HepG2 (cell line): ENCODE results near the gene PIK3R1.

Source experiments
- ARNTL ChIP-seq: sonication (generic); formaldehyde crosslinking; IDR thresholded peaks from 2 replicates; pipeline ENCODE4 v1.4.0; 2020; ENCODE audit warnings: mild to moderate bottlenecking, missing genetic modification reagents
- ETS1 ChIP-seq: sonication (generic); formaldehyde crosslinking; IDR thresholded peaks from 2 replicates; pipeline ENCODE4 v1.4.0; 2020; ENCODE audit warnings: missing genetic modification reagents
- IKZF5 ChIP-seq: IDR thresholded peaks from 2 replicates; pipeline ENCODE4 v1.6.1; 2018; ENCODE audit warnings: missing genetic modification reagents, mild to moderate bottlenecking, missing compliant biosample characterization
- MEIS2 ChIP-seq: sonication (generic); formaldehyde crosslinking; IDR thresholded peaks from 2 replicates; pipeline ENCODE4 v1.9.0; 2021; ENCODE audit warnings: mild to moderate bottlenecking, missing genetic modification reagents
- NONO ChIP-seq, 2 experiments: fragments of 450-650 bp in 1 of 2; sonication (generic) in 1 of 2; formaldehyde crosslinking in 1 of 2; IDR thresholded peaks in 1 of 2; conservative IDR thresholded peaks in 1 of 2; 2 replicates each; pipeline versions ENCODE4 v1.6.1 to v1.8.0; 2017 to 2022; ENCODE audit warnings: mild to moderate bottlenecking in 1 of 2, missing genetic modification reagents in 1 of 2, moderate library complexity in 1 of 2
- ZNF431 ChIP-seq: sonication (generic); formaldehyde crosslinking; IDR thresholded peaks from 2 replicates; pipeline ENCODE4 v1.9.0; 2022; ENCODE audit warnings: missing genetic modification reagents, low read depth, mild to moderate bottlenecking, borderline replicate concordance
- ZNF580 ChIP-seq: IDR thresholded peaks from 2 replicates; pipeline ENCODE4 v1.6.1; 2016; ENCODE audit warnings: low read depth, borderline replicate concordance
- ZSCAN22 ChIP-seq: sonication (generic); formaldehyde crosslinking; IDR thresholded peaks from 2 replicates; pipeline ENCODE4 v1.4.0; 2020; ENCODE audit warnings: mild to moderate bottlenecking, missing genetic modification reagents

GRCh38 chr5:68217047-68217355 is 1.4 kb downstream of the PIK3R1 start:
- TF ChIP-seq IKZF5 (CRISPR knock-in tag): no peak
- no peak for TF ChIP-seq MEIS2
- TF ChIP-seq ZNF431: no peak
- no peak for TF ChIP-seq NONO (IDR thresholded peaks at IDR 0.05)
- no peak for TF ChIP-seq NONO (CRISPR knock-in tag; conservative IDR thresholded peaks at IDR 0.05)
- no peak for TF ChIP-seq ZNF580
- no peak for TF ChIP-seq ARNTL (CRISPR knock-in tag)
- TF ChIP-seq ZSCAN22: no peak
- TF ChIP-seq ETS1 (CRISPR knock-in tag): no peak
